GM12892 (cell line): ENCODE results near the gene TC2N.

Experiments used
- DNase-seq: peaks from one replicate; pipeline ENCODE4 v3.0.0; 2011; ENCODE audit not compliant: insufficient read length
- FAIRE-seq: peaks from 2 replicates; lab custom pipeline; 2011; peaks lifted over from hg19 to GRCh38; lab: Jason Lieb, UNC
- POLR2A ChIP-seq: IDR thresholded peaks from 2 replicates; pipeline ENCODE4 v1.6.1; 2011; ENCODE audit warnings: low read depth, low read length, control low read depth
- POLR2AphosphoS5 ChIP-seq: IDR thresholded peaks from 2 replicates; pipeline ENCODE4 v1.6.1; 2011; ENCODE audit warnings: low read depth, low read length, control low read depth
- TAF1 ChIP-seq: IDR thresholded peaks from 2 replicates; pipeline ENCODE4 v1.6.1; 2011; ENCODE audit warnings: low read depth, mild to moderate bottlenecking, control low read depth, low read length, borderline replicate concordance

The TC2N gene

DNA sequence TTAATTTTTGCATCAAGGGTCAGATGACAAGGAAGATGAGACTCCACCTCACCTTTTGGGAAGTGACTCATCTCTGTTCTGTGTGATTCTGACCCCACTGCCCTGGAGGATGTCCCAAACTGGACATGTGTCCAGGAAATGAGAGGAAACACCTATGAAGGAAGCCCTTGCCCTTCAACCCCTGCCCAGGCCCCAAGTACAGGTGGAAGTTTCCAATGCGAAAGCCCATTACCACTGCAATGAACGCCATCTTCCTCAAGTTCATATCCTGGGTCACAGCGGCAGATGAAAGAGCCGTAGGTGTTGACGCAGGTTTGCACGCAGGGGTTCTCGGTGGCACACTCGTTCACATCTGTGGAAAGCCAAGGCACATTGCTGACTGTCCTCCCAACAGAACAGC, 19.6 kb upstream of the TC2N start:
- no peak for DNase-seq
- FAIRE-seq, result no peak
- TF ChIP-seq POLR2A (no peak), TAF1 (no peak), POLR2AphosphoS5 (no peak)

DNA sequence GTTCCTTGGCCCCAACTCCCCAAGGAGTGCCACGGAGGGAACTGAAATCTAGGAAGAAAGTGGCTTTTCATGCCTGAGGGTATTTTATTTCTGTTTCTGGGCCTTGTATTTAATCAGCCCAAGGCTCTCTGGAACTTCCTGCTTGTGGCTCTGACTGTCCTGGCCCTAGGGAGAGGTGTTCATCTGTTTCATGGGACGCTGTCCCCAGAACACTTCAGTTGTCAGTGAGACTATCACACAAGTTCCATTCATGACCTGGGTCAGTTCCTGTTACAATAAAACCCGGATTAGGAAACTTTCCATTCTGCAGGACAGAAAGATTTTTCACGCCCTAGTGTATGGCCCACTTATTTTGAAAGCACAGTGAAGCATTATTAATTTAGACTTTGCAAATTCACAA, 18.5 kb upstream of the TC2N start:
- FAIRE-seq, result no peak

DNA sequence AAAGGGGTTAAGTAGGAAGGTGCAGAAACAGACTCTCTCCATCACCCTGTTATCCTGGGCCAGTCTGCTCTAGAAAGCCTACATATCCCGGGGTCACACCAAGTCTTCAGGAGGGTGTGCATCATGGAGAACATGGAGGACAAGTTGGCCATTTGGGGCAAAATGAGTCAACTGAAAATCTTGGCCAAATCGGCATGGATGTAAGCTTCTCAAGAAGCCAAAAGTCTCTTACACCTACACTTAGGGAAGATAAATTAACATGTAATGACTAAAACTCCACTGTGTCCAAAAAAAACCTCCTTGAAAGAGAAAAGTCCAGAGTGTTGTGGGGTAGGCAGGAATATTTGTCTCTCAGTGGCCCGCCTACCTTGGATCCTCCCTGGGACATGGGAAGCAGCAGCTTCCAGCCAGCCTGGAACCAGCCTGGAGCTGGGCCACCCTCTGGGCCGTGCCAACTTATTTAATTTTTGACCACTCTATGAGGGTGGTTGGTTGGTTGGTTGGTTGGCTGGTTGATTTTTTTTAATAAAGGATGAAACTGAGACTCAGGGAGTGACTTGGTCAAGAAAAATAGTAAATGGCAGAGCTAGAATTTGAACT, 17.9 kb upstream of the TC2N start:
- no peak for FAIRE-seq
- no peak for TF ChIP-seq POLR2AphosphoS5
- TF ChIP-seq POLR2A, result no peak
- no peak for TF ChIP-seq TAF1
- DNase-seq, result no peak

More for the DNA sequence above, 18.5 kb upstream of the TC2N start:
- no peak for TF ChIP-seq POLR2AphosphoS5
- TF ChIP-seq TAF1, result no peak
- TF ChIP-seq POLR2A, result no peak
- no peak for DNase-seq

DNA sequence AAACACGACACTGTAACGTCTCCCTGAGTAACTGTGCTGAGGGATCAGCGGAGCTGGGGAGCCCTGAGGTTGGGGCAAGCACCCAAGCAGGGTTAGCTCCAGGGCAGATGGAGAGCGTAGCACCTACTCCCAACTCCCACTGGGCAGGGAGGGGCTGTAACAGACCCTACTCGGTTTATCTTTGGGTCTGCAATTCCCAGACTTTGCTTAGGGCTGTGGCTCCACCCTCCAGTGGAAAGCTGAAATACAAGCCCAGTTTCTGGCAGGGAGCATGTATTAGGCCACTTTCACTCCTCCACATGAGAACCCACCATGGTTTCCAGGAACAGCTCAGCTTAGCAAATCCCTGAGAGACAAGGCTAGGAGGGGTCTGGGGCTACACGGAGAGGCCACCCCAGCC, 17.3 kb upstream of the TC2N start:
- FAIRE-seq, result no peak
- no peak for DNase-seq
- no peak for TF ChIP-seq POLR2AphosphoS5
- TF ChIP-seq POLR2A, result no peak
- TF ChIP-seq TAF1, result no peak

DNA sequence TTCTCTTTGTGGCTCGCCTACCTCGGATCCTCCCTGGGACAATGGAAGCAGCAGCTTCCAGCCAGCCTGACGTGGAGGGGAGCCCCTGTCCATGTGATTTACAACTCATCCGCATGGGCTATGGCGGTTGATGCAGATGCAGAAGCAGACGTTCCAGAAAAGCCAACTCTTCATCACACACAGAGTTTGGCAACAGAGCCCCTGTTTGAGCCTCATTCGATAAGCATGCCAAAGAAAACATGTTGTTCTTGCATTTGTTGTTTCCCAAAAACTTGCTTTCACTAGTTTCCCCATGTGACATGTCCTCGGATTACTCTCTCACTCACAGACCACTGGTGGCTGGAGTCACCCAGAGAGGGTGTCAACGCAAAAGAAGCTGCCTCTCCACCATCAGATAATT, 16.4 kb upstream of the TC2N start:
- FAIRE-seq, result peak; percentile 60
- no peak for TF ChIP-seq POLR2A
- DNase-seq, result no peak

DNA sequence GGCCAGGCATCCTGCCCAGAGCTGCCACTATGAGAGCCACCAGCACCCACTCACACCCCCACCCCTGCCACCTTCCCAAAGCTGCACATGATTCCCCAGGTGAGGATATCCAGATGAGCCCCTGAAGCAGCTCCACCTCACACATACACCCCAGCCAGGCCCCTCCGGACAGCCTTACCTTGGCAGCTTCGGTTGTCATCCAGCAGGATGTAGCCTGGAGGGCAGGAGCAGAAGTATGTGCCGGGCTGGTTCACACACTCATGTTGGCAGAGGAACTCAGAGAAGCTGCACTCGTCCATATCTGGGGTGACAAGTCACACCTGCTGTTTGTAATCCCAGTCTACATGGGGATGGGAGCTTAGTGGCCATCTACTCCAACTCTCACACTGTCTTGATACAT, 15.4 kb upstream of the TC2N start:
- no peak for TF ChIP-seq POLR2AphosphoS5
- no peak for TF ChIP-seq TAF1
- no peak for TF ChIP-seq POLR2A
- DNase-seq (no peak), FAIRE-seq (no peak)

DNA sequence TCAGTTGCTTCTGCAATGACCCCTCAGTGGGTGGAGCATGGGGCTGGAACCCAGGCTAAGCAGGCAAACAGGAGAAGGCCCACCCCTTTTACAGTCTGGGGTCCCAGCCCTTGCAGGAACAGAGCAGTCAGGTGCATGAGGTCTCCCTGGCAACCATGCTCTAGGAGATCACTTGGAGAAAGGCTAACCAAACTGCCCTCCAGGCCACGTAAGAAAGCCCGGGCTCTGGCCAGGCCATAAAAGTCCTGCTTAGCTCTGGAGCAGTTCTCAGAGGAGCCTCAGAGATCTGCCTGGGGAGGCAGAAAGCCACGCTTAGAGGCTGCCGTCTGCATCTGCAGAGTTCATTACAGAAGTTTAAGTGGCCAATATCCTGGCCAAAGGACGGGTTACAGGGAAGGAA, 15.0 kb upstream of the TC2N start:
- TF ChIP-seq POLR2AphosphoS5, result no peak
- no peak for TF ChIP-seq TAF1
- no peak for TF ChIP-seq POLR2A
- DNase-seq, result no peak
- FAIRE-seq, result no peak

DNA sequence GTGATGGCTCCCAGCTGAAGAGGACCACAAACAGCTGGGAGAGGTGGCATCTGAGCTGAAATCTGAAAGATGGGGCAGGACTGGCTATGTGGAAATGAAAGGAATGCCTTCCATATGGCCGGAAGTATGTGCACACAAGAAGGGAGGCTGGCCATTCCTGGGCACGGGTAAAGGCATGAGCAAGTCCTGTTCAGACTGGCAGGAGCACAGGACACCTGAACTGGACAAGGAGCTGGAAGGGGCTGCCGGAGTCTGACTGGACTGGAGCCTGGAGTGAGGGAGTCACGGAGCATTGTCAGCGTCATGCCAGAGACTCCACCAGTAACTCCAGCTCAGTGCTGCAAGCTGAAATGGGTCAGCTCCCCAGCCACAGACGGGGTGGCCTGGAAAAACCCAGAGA, 11.9 kb upstream of the TC2N start:
- TF ChIP-seq POLR2AphosphoS5 (no peak), TAF1 (no peak), POLR2A (no peak)
- FAIRE-seq (no peak), DNase-seq (no peak)

DNA sequence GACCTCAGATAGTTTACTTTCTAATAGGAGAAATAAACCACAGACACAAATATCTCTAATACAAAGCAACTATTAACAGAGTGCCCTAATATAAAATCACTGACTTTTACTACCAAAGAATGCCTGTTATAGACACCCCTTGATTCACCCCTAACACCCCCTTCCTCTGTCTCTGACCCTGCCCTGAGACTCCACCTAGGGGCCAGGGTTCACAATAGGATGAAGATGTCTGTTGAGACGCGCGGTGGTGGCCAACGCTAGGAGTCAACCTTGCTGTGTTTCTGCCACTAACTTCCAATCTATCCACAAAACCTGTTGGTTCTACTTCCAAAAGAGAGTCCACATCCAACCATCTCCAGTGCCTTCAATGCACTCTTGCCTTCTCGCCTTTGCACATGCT, 10.9 kb upstream of the TC2N start:
- no peak for DNase-seq
- FAIRE-seq, result no peak

DNA sequence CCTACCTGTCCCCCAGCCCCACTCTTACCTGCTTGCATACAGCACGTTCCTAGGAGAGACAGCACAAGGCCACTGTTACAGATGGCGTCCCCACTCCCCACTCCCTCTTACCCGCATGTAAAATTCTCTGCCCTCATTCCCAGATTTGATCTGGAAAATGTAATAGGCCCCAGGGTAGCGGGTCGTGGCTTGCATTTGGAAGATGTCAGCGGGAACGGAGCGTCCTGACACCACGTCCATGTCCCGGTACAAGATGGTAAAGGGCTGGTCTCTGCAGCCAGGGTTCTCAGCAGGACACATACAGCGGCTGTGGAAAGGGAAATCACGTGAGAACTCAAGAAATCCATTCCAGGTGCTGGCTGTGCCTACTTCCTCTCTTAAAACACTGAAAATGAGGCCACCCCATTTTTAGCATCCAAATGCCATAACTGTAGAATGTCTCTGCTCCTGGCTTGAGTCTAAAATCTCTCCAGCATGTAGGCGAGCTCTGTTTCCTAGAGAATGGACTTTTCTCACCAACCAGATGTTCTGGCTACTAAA, 10.1 kb upstream of the TC2N start:
- DNase-seq (no peak), FAIRE-seq (no peak)

More for the DNA sequence above, 10.9 kb upstream of the TC2N start:
- TF ChIP-seq POLR2A (no peak), POLR2AphosphoS5 (no peak), TAF1 (no peak)

DNA sequence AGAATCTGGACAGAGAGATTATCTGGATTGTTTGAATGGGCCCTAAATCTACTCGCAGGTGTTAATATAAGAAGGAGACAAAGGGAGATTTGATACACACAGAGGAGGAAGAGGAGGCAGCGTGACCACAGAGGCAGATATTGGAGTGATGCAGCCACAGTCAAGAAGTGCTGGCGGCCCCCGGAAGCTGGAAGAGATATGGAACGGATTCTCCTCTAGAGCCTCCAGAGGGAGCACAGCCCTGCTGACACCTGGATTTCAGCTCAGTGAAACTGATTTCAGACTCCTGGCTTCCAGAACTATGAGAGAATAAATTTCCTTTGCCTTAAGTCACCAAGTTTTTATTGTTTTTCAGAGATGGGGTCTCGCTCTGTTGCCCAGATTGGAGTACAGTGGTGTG, 9.2 kb upstream of the TC2N start:
- no peak for TF ChIP-seq TAF1
- TF ChIP-seq POLR2A, result no peak
- no peak for TF ChIP-seq POLR2AphosphoS5
- FAIRE-seq (no peak), DNase-seq (no peak)

More for the DNA sequence above, 10.1 kb upstream of the TC2N start:
- TF ChIP-seq POLR2AphosphoS5 (no peak), POLR2A (no peak), TAF1 (no peak)

DNA sequence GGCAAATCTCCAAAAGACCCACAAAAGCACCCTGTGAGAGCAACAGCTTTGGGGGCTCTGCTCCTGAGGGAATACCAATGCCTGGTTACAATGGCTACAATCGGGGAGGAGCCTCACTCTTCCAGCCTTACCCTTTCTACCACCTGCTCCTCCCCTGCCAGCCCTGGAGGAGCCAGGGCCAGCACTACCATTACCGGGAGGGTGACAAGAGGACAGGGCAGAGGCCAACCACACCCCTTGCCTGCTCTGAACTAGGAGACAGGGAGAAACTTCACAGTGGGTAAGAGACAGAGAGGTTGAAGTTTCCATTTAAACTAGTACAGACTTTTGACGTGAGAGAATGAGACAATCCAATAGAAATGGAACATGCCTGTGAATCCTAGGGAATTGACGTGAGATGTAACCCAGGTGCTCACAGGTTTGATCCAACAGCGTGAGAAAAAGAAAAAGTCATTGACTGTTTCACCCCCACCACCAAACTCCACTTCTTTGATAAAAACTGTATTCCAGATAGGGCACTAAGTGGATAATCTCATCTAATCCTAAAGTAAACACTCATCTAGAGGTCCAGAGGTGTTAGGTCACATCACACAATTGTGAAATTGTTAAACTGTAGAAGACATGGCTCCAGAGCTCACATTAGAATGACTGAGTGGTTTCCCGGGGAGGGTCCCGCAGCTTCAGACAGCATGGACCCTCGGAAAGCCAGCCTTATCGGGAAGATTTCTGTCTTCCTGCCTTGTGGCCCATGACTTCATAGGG, 8.4 kb upstream of the TC2N start:
- no peak for FAIRE-seq
- TF ChIP-seq POLR2AphosphoS5, result no peak
- TF ChIP-seq TAF1, result no peak
- TF ChIP-seq POLR2A, result no peak
- DNase-seq, result no peak
